C4-2B (cell line): ENCODE data around the gene KIT.
"Not testable (repeated sequence)": the region's sequence is repeated elsewhere in the genome, so short reads cannot be mapped to it uniquely, and the experiment has no call there.

Experiments
- H3K27ac ChIP-seq: fragments of 450-650 bp; 2 replicates; pipeline ENCODE4 v1.5.1; 2017
- CTCF ChIP-seq: fragments of 450-650 bp; conservative IDR thresholded peaks from 2 replicates; pipeline ENCODE4 v1.5.1; 2017; ENCODE audit warnings: mild to moderate bottlenecking
- ZFX ChIP-seq: fragments of 450-650 bp; IDR thresholded peaks from 2 replicates; pipeline ENCODE4 v1.6.1; 2017

The KIT gene

DNA sequence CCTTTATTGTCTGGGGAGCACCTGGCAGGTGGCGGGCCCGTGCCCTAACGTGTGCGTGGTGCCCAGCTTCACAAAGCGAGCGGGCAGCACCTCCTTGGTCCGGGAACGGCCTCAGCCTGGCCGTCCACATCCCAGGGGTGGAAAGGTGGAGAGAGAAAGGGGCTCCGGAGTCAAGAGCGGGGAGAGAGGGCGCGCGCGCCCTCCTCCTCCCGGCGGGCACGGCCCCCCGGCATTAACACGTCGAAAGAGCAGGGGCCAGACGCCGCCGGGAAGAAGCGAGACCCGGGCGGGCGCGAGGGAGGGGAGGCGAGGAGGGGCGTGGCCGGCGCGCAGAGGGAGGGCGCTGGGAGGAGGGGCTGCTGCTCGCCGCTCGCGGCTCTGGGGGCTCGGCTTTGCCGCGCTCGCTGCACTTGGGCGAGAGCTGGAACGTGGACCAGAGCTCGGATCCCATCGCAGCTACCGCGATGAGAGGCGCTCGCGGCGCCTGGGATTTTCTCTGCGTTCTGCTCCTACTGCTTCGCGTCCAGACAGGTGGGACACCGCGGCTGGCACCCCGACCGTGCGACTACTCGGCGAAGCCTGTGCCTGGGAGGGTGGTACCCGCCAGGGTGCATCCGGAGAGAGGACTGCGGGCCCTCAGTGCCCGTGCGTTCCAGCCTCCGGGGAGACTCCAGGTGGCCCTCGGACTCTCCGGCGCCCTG, at the start of gene KIT:
Gene KIT, plus strand, starts transcription at position 407 of the 701 bp plus-strand sequence. Its CDS starts 58 bp downstream, at position 465.
- TF ChIP-seq CTCF (no peak), ZFX (no peak)
- peak within 1 kb of the TSS; percentile 33 for H3K27ac ChIP-seq

DNA sequence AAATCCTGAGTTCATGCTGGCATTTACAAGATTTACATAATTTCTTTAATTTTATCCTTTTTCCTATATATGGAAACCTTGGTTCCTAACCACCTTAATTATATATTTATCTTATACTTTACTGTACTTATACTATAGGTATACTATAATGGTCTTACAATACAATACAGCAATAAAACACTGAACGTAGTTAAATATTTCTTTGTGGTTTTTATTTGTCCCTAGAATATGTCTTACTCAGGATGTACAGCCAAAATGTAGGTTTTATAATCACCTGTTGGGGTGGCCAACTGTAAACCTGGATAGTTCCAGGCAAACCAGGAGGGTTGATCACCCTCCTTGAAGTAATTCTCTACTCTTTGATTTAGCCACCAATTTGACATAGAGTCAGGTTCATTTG, 48.4 kb upstream of the KIT start:
- H3K27ac ChIP-seq: no peak overlapping the region
- TF ChIP-seq ZFX (no peak), CTCF (no peak)

DNA sequence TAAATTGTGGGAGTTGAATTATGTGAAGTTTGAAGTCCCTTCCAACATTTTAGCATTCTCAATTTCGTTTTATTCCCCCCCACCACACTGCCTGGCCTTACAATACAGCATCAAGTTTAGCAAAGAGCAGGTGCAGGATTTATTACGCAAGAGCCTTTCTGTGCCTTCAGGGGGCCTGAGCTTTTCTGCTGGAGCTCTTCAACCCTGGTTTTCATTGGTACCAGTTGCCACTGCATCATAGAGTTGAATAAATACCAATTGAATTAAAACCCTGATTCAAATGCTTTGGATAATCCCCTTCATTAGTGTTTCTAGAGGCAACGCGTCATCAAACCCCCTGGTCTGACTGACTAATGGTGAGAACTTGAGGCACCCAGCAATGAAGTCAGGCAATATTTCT, 43.6 kb upstream of the KIT start:
- H3K27ac ChIP-seq: no peak overlapping the region
- TF ChIP-seq CTCF (no peak), ZFX (no peak)

DNA sequence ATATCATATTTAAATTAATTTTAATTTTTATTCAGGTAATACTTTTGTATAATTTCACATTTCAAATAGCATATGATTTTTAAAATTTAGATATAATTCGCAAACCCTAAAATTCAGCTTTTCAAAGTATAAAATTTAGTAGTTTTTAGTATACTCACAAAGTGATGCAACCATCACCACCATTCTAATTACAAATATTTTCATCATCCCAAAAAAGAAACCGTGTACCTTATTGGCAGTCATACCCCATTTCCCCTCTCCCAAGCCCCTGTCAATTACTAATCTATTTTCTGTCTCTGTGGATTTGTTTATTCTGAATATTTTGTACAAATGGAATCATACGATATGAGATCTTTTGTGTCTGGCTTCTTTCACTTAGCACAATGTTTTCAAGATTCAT, 37.0 kb upstream of the KIT start:
- no peak overlapping the region for H3K27ac ChIP-seq
- TF ChIP-seq ZFX (no peak), CTCF (no peak)

DNA sequence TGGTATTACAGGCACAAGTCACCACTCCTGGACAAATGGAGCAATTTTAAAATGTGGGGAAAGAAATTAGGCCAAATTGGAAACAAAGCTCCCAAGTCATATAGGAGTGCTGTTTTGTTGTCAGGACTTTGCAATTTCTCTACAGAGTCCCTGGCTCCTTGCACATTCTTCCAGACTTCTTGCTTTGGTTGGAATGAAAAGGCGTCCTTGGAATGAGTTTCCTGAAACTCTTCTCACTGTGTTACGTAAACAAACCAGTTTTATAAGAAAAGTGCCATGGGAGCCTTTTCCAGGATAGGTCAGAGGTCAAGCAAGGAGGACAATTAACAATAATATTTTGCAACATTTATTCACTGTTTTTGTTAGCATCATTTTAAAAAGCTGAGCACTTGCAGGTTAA, 32.4 kb upstream of the KIT start:
- no peak for TF ChIP-seq CTCF
- TF ChIP-seq ZFX: no peak
- H3K27ac ChIP-seq: no peak overlapping the region

DNA sequence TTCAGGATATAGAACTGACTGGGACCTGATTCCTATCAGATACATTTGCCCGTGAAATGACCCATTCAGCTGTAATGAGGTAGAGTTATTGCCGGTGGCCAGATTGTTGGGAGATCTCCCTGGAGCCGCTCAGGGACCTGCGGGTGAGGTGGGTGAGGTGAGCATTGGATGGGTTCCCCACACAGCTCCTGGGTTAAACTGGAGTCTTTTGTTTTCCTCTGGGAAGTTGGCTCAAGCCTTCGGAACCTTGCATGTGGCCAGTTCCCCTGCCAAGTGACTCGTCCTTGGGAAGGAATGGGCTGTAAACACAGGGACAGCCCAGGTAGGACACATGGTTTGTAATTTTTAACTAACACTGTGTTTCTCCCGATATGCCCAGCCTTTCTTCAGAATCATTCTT, 31.6 kb upstream of the KIT start:
- H3K27ac ChIP-seq: peak overlapping the region; percentile 30; the same call in 1 of the 2 replicates
- TF ChIP-seq CTCF (no peak), ZFX (no peak)

- TF ChIP-seq CTCF (no peak), ZFX (no peak)
Measured at GRCh38 chr4:54632537-54632936, 25.2 kb upstream of the KIT start.

DNA sequence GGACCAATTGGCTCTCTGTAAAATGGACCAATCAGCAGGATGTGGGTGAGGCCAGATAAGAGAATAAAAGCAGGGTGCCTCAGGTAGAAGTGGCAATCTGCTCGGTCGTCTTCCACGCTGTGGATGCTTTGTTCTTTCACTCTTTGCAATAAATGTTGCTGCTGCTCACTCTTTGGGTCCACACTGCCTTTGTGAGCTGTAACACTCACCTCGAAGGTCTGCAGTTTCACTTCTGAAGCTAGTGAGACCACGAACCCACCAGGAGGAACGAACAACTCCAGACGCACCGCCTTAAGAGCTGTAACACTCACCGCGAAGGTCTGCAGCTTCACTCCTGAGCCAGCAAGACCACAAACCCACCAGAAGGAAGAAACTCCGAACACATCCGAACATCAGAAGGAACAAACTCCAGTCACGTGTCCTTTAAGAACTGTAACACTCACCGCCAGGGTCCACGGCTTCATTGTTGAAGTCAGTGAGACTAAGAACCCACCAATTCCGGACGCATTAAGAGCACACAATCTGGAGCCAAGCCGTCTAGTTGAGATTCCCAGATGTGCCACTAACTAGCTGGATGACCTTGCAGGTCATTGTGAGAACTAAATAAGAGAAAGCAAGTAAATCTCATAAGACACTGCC, 24.5 kb upstream of the KIT start:
- H3K27ac ChIP-seq: not testable (repeated sequence)

More at GRCh38 chr4:54632537-54632936, 25.2 kb upstream of the KIT start:
- no peak overlapping the region for H3K27ac ChIP-seq
